KG1 (cell line): Measurements from ENCODE around the gene DNAH2.
"Not testable (repeated sequence)": the region's sequence is repeated elsewhere in the genome, so short reads cannot be mapped to it uniquely, and the experiment has no call there.

Source experiments
- DNase-seq: peaks from one replicate; lab custom pipeline; 2025; lab: John Stamatoyannopoulos, UW

Gene DNAH2

GRCh38 chr17:7780736-7781135, 63.2 kb downstream of the DNAH2 start:
- DNase-seq, result no peak

- DNase-seq, result no peak
Observed at GRCh38 chr17:7781429-7781828, 63.9 kb downstream of the DNAH2 start.

- DNase-seq, result no peak
Observed at GRCh38 chr17:7782240-7782639, 64.7 kb downstream of the DNAH2 start.

GRCh38 chr17:7786866-7787265, 69.3 kb downstream of the DNAH2 start:
- no peak for DNase-seq

- no peak for DNase-seq
Observed at GRCh38 chr17:7789131-7789530, 71.6 kb downstream of the DNAH2 start.

- DNase-seq, result no peak
Observed at GRCh38 chr17:7790150-7790549, 72.6 kb downstream of the DNAH2 start.

- DNase-seq, result no peak
Observed at GRCh38 chr17:7792611-7793010, 75.1 kb downstream of the DNAH2 start.

- DNase-seq, result no peak
Observed at GRCh38 chr17:7794075-7794663, 76.6 kb downstream of the DNAH2 start.

- no peak for DNase-seq
Observed at GRCh38 chr17:7797976-7798375, 80.4 kb downstream of the DNAH2 start.

- no peak for DNase-seq
Observed at GRCh38 chr17:7798839-7799238, 81.3 kb downstream of the DNAH2 start.

- no peak for DNase-seq
Observed at GRCh38 chr17:7803981-7804380, 86.4 kb downstream of the DNAH2 start.

- DNase-seq, result no peak
Observed at GRCh38 chr17:7806587-7806986, 89.0 kb downstream of the DNAH2 start.

GRCh38 chr17:7807206-7807605, 89.7 kb downstream of the DNAH2 start:
- DNase-seq, result no peak

- DNase-seq, result no peak
Observed at GRCh38 chr17:7809086-7809790, 91.7 kb downstream of the DNAH2 start.

- DNase-seq, result not testable (repeated sequence)
Observed at GRCh38 chr17:7809791-7810343, 92.3 kb downstream of the DNAH2 start.

- no peak for DNase-seq
Observed at GRCh38 chr17:7811251-7811650, 93.7 kb downstream of the DNAH2 start.

- no peak for DNase-seq
Observed at GRCh38 chr17:7814969-7815368, 97.4 kb downstream of the DNAH2 start.

- DNase-seq, result no peak
Observed at GRCh38 chr17:7816926-7817642, 99.5 kb downstream of the DNAH2 start.

GRCh38 chr17:7817643-7817964, 100.1 kb downstream of the DNAH2 start:
- no peak for DNase-seq

- DNase-seq, result no peak
Observed at GRCh38 chr17:7818026-7818425, 100.5 kb downstream of the DNAH2 start.

GRCh38 chr17:7818746-7819645, 101.5 kb downstream of the DNAH2 start:
- DNase-seq, result no peak

- DNase-seq, result no peak
Observed at GRCh38 chr17:7820231-7820630, 102.7 kb downstream of the DNAH2 start.
